Subcutaneous adipose tissue (tissue), 4 donors: ENCODE measurements around the gene STAB2. TPM values are rescaled to one million over a fixed set of nuclear protein-coding genes. Genes with fewer than 3 reads are reported as not detected.

Experiments used
- total RNA-seq, 4 donors: library from RNA; depleted of rRNA; stranded (reverse); fragments of >200 nt; gene quantifications; one replicate each; pipeline ENCODE4 v1.1.0, GENCODE V29; 2016
- TF ChIP-seq, protein P1 (sequence below): fragments of 450-650 bp; IDR thresholded peaks from one replicate; pipeline ENCODE4 v1.5.1; 2016; ENCODE audit warnings: low read depth, mild to moderate bottlenecking, control low read depth, antibody characterized with exemption, moderate library complexity

The STAB2 gene
- total RNA-seq, 4 donors from 2014 or later = under 0.01 to 1.5 (median 0.16) TPM; not detected in 1

DNA sequence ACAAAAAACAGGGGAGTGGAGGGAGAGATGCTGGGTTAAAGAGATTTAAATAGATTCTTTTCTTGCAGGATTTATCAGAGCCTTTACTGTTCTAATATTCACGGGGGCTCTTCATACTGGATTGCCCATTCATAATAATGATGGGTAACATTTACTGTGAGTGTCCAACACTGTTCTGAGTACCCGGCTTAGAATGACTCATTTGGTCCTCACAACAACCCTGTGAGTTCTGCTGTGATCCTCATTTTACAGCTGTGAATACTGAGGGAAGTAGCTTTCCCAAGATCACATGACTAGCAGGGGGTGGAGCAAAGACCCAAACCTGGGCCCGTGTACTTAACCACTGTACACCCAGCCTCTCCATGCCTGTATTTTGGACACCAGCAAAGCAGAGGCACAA, 140.6 kb downstream of the STAB2 start:
- TF ChIP-seq, protein P1, sequence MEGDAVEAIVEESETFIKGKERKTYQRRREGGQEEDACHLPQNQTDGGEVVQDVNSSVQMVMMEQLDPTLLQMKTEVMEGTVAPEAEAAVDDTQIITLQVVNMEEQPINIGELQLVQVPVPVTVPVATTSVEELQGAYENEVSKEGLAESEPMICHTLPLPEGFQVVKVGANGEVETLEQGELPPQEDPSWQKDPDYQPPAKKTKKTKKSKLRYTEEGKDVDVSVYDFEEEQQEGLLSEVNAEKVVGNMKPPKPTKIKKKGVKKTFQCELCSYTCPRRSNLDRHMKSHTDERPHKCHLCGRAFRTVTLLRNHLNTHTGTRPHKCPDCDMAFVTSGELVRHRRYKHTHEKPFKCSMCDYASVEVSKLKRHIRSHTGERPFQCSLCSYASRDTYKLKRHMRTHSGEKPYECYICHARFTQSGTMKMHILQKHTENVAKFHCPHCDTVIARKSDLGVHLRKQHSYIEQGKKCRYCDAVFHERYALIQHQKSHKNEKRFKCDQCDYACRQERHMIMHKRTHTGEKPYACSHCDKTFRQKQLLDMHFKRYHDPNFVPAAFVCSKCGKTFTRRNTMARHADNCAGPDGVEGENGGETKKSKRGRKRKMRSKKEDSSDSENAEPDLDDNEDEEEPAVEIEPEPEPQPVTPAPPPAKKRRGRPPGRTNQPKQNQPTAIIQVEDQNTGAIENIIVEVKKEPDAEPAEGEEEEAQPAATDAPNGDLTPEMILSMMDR = no peak

DNA sequence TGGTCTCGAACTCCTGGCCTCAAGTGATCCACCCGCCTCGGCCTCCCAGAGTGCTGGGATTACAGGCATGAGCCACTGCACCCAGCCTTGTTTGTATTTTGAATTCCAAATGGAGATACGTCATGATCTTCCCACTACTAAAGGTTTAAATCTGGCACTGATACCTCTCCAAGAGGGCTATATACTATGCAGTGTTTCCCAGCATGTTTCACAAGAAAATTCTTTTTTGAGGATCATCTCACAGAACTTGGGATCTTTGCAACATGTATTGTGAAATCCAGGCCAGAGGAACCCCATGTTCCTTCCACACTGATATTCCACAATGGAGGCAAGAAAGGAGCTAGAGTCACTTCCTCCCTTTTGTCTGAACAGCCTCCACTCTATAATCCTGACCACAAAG, 141.2 kb downstream of the STAB2 start:
- TF ChIP-seq, protein P1 = no peak

DNA sequence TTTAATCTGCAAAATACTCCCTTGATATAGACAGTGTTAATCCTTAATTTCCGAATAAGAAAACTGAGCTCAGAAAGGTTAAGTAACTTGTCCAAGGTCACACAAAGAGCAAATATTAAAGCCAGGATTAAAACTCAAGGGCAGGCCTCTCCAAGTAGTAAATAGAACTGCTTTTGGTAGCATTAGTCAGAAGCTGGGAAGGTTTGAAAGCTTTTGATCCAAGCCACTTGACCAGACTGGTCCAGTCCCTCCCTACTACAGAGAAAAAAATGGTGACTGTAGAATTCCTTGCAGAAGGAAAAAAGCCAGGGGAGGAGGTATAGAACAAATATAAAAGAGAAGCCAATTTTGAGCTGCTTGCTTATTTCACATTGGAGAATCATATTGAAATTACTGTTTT, 142.4 kb downstream of the STAB2 start:
- TF ChIP-seq, protein P1 = no peak

DNA sequence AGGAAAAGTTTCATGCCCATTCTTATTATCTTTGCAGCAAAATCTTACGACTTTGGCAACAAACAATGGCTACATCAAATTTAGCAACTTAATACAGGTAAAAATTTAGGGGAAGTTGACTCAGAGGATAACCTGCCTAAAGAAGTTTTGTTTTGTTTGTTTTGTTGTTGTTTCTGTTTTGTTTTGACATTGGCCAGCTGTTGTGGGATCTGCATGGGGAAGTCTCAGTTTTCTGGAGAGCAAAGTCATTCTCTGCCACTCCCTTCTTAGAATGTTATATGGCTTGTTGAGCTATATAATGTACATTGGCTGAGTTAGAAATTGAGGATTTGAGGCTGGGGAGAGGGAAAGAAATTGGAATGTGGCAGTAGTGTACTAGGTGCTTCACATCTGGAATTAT, 144.5 kb downstream of the STAB2 start:
- TF ChIP-seq, protein P1 = no peak

DNA sequence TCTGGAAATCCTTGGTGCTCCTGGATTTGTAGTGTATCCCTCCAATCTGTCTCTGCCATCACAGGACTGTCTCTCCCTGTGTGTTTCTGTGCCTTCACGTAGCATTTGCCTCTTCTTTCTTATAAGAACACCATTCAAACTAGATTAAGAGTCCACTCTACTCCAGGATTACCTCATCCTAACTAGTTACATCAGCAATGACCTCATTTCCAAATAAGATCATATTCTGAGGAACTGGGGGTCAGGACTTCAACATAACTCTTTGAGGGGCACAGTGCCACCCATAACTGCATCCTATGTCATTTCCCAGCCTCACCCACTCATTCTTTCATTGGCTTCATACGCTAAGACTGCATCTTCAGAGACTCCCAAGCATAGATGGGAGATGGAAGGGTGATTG, 147.8 kb downstream of the STAB2 start:
- TF ChIP-seq, protein P1 = no peak

DNA sequence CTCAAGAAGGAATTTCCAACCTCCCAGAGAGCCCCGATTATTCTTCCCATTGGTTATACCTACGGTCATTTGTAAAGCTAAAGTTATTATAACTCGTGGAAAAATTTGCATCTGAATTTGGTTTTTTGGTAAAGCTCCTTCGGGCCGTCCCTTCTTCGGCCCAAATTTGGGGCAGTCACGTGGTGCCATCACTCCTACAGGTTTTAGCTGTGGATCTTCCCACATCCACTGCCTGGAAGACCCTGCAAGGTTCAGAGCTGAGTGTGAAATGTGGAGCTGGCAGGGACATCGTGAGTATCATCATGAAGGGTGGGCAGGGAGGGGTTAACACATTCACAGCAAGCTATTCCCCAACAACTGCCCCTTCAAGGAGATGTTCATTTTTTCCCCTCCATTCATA, 148.2 kb downstream of the STAB2 start:
- TF ChIP-seq, protein P1 = no peak

DNA sequence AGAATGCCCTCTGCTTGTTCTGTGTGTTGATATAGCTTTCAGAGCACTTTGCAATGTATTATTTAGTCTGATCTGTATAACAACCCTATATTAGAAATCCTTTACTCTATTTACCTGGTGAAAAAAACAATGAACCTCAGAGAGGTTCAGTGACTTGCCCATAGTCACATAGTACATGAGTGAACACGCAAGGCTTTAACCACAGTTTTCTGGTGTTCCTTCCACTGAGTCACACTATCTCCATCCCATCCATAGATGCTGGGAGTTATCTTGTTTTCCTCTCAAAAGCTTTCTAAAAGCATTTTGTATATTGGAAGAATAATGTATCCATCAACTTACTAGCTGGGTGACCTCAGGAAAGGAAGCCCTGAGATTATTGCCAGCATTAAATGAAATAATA, 149.5 kb downstream of the STAB2 start:
- TF ChIP-seq, protein P1 = no peak
